Mucosa of descending colon (tissue), 3 donors: ENCODE results near the gene PFKFB2. TPM values are rescaled to one million over a fixed set of nuclear protein-coding genes. Genes with fewer than 3 reads are reported as not detected.

Experiments used
- ATAC-seq: fragments of 200-7000 bp; cut with Tn5 transposase; one replicate; pipeline ENCODE4 v1.9.1; 2020; ENCODE audit warnings: mild to moderate bottlenecking, moderate library complexity
- DNase-seq, 3 donors: peaks; one replicate each; pipeline ENCODE4 v3.0.0-alpha.2; 2020
- H3K36me3 ChIP-seq: fragments of 200-600 bp; one replicate; pipeline ENCODE4 v1.8.0; 2021; ENCODE audit warnings: low read depth, mild to moderate bottlenecking
- H3K4me1 ChIP-seq: fragments of 200-600 bp; one replicate; pipeline ENCODE4 v1.8.0; 2021; ENCODE audit warnings: low read depth, mild to moderate bottlenecking
- H3K4me3 ChIP-seq: fragments of 200-600 bp; one replicate; pipeline ENCODE4 v1.8.0; 2021; ENCODE audit warnings: mild to moderate bottlenecking
- H3K9me3 ChIP-seq: fragments of 200-600 bp; one replicate; pipeline ENCODE4 v1.8.0; 2021; ENCODE audit warnings: mild to moderate bottlenecking
- CTCF ChIP-seq: fragments of 200-600 bp; IDR thresholded peaks from one replicate; pipeline ENCODE4 v1.8.0; 2022; ENCODE audit warnings: antibody characterized with exemption, mild to moderate bottlenecking
- intact Hi-C, 2 donors: fragments of 100-400 bp; cut with DNase I in 1 of 2; cut with micrococcal nuclease in 1 of 2; formaldehyde crosslinking; loops; one replicate each; pipeline versions ENCODE4 v1.11.0 to v1.11.1; 2022; cut with DNase I, micrococcal nuclease
- total RNA-seq, 3 donors: library from RNA; stranded (reverse); fragmentation: NEBNext Ultra II Directional in 2 of 3; extraction: Animal tissue kit (Norgen Biotek cat#: 25700) in 2 of 3; gene quantifications; one replicate each; pipeline versions ENCODE4 v1.2.1 to v1.2.4, GENCODE V29; 2021 to 2023
- donor health status: DM: no; HTN: no; CAD: no; lungs with moderate emphysema.
- donor health status: DM: no; HTN: no; CAD: no.
- donor health status: DM: no; HTN: yes; CAD: no.

The PFKFB2 gene
- total RNA-seq, 3 donors from 2014 or later = 45.1 to 118 (median 90.2) TPM

GRCh38 chr1:207058878-207059867, 6.1 kb downstream of the PFKFB2 start:
- ATAC-seq (no peak), DNase-seq (no peak)
- intact Hi-C loops = no loop called here
- Histone ChIP-seq H3K4me3 (no peak overlapping the region), H3K4me1 (peaks cover 7% of the 10 kb centered on the region), H3K9me3 (no peaks in the 10 kb centered on the region), H3K36me3 (no peaks in the 10 kb centered on the region)
- TF ChIP-seq CTCF = no peak

GRCh38 chr1:207059881-207060280, 6.8 kb downstream of the PFKFB2 start:
- no peak overlapping the region for H3K4me3 ChIP-seq
- H3K9me3 ChIP-seq = no peaks in the 10 kb centered on the region
- TF ChIP-seq CTCF = no peak
- no peak for DNase-seq
- intact Hi-C loops = no loop called here
- H3K36me3 ChIP-seq = no peaks in the 10 kb centered on the region
- peaks cover 9% of the 10 kb centered on the region for H3K4me1 ChIP-seq
- ATAC-seq = no peak

GRCh38 chr1:207060596-207060995, 7.5 kb downstream of the PFKFB2 start:
- DNase-seq (no peak), ATAC-seq (no peak)
- H3K4me3 ChIP-seq = no peak overlapping the region
- peaks cover 12% of the 10 kb centered on the region for H3K4me1 ChIP-seq
- no peaks in the 10 kb centered on the region for H3K9me3 ChIP-seq
- TF ChIP-seq CTCF = no peak
- intact Hi-C loops = no loop called here
- no peaks in the 10 kb centered on the region for H3K36me3 ChIP-seq

GRCh38 chr1:207062058-207062457, 9.0 kb downstream of the PFKFB2 start:
- no peaks in the 10 kb centered on the region for H3K36me3 ChIP-seq
- DNase-seq (no peak), ATAC-seq (no peak)
- peaks cover 22% of the 10 kb centered on the region for H3K4me1 ChIP-seq
- H3K4me3 ChIP-seq = no peak overlapping the region
- no peaks in the 10 kb centered on the region for H3K9me3 ChIP-seq
- intact Hi-C loops = no loop called here
- no peak for TF ChIP-seq CTCF

- no peak for ATAC-seq
- no peak for TF ChIP-seq CTCF
- DNase-seq = no peak
- no peaks in the 10 kb centered on the region for H3K36me3 ChIP-seq
- H3K4me3 ChIP-seq = no peak overlapping the region
- peaks cover 19% of the 10 kb centered on the region for H3K4me1 ChIP-seq
- no peaks in the 10 kb centered on the region for H3K9me3 ChIP-seq
- intact Hi-C loops = no loop called here
Measured at GRCh38 chr1:207063014-207063413, 9.9 kb downstream of the PFKFB2 start.
